K562 (cell line): Measurements from ENCODE around the gene POLR2M. TPM values are rescaled to one million over a fixed set of nuclear protein-coding genes. Genes with fewer than 3 reads are reported as not detected.

Experiments used
- ATAC-seq: fragments of 200-7000 bp; cut with Tn5 transposase; 3 replicates; pipeline ENCODE4 v1.9.1; 2020; ENCODE audit warnings: moderate library complexity
- BruUV-seq: library from RNA; stranded (reverse); fragments of 400-500 nt; replicated peaks from 2 replicates; lab custom pipeline; 2021; lab: Mats Ljungman, UMichigan
- CTCF ChIA-PET: fragments of 300-600 bp; formaldehyde crosslinking; extraction: SDS; loops from one replicate; lab custom pipeline; 2021; ENCODE audit warnings: low intra/inter-chr PET ratio; lab: Yijun Ruan, JAX
- POLR2A ChIA-PET: fragments of 300-600, 350-650 bp; sonication (Branson Sonifier 250); formaldehyde crosslinking; extraction: SDS; loops from one replicate; lab custom pipeline; 2021; ENCODE audit warnings: antibody characterized with exemption, inconsistent platforms; lab: Yijun Ruan, JAX
- DNase-seq, 4 experiments: peaks; one replicate each; pipeline versions ENCODE4 v3.0.0 to v3.0.0-alpha.2; 2011 to 2018; ENCODE audit warnings: low spot score in 3 of 4, mixed read lengths in 3 of 4; ENCODE audit errors: extremely low read depth in 1 of 4
- FAIRE-seq: peaks from 2 replicates; lab custom pipeline; 2011; peaks lifted over from hg19 to GRCh38; lab: Jason Lieb, UNC
- H2AFZ ChIP-seq: 2 replicates; pipeline ENCODE4 v1.6.0; 2011; ENCODE audit warnings: low read depth, low read length, control low read depth, inconsistent platforms
- H3K27ac ChIP-seq: fragments of 200-600 bp; 3 replicates; pipeline ENCODE4 v1.8.0; 2011; ENCODE audit warnings: low read depth, mild to moderate bottlenecking, control low read depth, inconsistent platforms, low read length, moderate library complexity, mixed read lengths; ENCODE audit errors: extremely low read depth
- H3K27me3 ChIP-seq, 2 experiments: fragments of 300-600 bp in 1 of 2; 2 replicates in 1 of 2; 3 replicates in 1 of 2; pipeline versions ENCODE4 v1.6.0 to v1.8.0; 2011; ENCODE audit warnings: inconsistent platforms in 2 of 2, low read length in 2 of 2, mild to moderate bottlenecking in 1 of 2, mixed read lengths in 1 of 2, moderate library complexity in 1 of 2; ENCODE audit not compliant: control insufficient read depth in 2 of 2, insufficient read depth in 2 of 2
- H3K36me3 ChIP-seq: fragments of 300-600 bp; 3 replicates; pipeline ENCODE4 v1.8.0; 2011; ENCODE audit warnings: mild to moderate bottlenecking, low read length, inconsistent platforms; ENCODE audit not compliant: control insufficient read depth, insufficient read depth
- H3K4me1 ChIP-seq, 2 experiments: fragments of 200-600 bp in 1 of 2; replicated peaks in 1 of 2; 2 replicates in 1 of 2; 3 replicates in 1 of 2; pipeline versions ENCODE4 v1.5.1 to v1.8.0; 2011; ENCODE audit warnings: inconsistent platforms in 2 of 2, low read length in 2 of 2, mild to moderate bottlenecking in 1 of 2, mixed read lengths in 1 of 2, moderate library complexity in 1 of 2; ENCODE audit not compliant: control insufficient read depth in 2 of 2, insufficient read depth in 2 of 2
- H3K4me2 ChIP-seq: 2 replicates; pipeline ENCODE4 v1.6.1; 2011; ENCODE audit warnings: low read length, control low read depth, inconsistent platforms, mixed read lengths; ENCODE audit not compliant: insufficient read depth
- H3K4me3 ChIP-seq: fragments of 200-600 bp; sonication (generic), shearing (Covaris generic); 2 replicates; pipeline ENCODE4 v1.5.1; 2016; ENCODE audit warnings: control low read depth, inconsistent platforms
- H3K79me2 ChIP-seq: fragments of 200-600 bp; 3 replicates; pipeline ENCODE4 v1.8.0; 2011; ENCODE audit warnings: low read length, inconsistent platforms; ENCODE audit not compliant: control insufficient read depth, insufficient read depth
- H3K9ac ChIP-seq, 2 experiments: 2 replicates each; pipeline versions ENCODE4 v1.6.0 to v1.6.1; 2011; ENCODE audit warnings: low read depth in 2 of 2, low read length in 2 of 2, control low read depth in 1 of 2, inconsistent platforms in 1 of 2, mild to moderate bottlenecking in 1 of 2, mixed read lengths in 1 of 2; ENCODE audit not compliant: insufficient read depth in 1 of 2
- H3K9me1 ChIP-seq: one replicate; pipeline ENCODE4 v1.6.0; 2011; ENCODE audit warnings: inconsistent platforms, mild to moderate bottlenecking, low read length, moderate library complexity; ENCODE audit not compliant: control insufficient read depth, insufficient read depth
- H3K9me3 ChIP-seq: replicated peaks from 2 replicates; pipeline ENCODE4 v1.5.1; 2011; ENCODE audit warnings: low read depth, low read length, inconsistent platforms; ENCODE audit not compliant: control insufficient read depth, insufficient read depth
- H4K20me1 ChIP-seq: replicated peaks from 2 replicates; pipeline ENCODE4 v1.6.1; 2011; ENCODE audit warnings: low read length, inconsistent platforms, mixed read lengths; ENCODE audit not compliant: control insufficient read depth, insufficient read depth
- ARNT ChIP-seq, 2 experiments: fragments of 450-650 bp; IDR thresholded peaks; 2 replicates each; pipeline ENCODE4 v1.6.1; 2016; ENCODE audit warnings: mild to moderate bottlenecking in 1 of 2
- NRF1 ChIP-seq, 2 experiments: fragments of 450-650 bp; IDR thresholded peaks in 1 of 2; conservative IDR thresholded peaks in 1 of 2; 2 replicates each; pipeline ENCODE4 v1.6.1; 2014; ENCODE audit warnings: mild to moderate bottlenecking in 2 of 2
- ZNF140 ChIP-seq: fragments of 250-450 bp; sonication (Bioruptor Pico); IDR thresholded peaks from 2 replicates; pipeline ENCODE4 v1.8.0; 2021; ENCODE audit warnings: moderate library complexity, mild to moderate bottlenecking, inconsistent platforms
- WGBS: fragments of 100-300 bp; shearing (Covaris generic); methylation state at CpG from one replicate; pipeline ENCODE4 v1.1.6; 2016; ENCODE audit warnings: low coverage, mixed read lengths; ENCODE audit not compliant: insufficient coverage; ENCODE audit errors: missing lambda C conversion rate; 5-methylcytosine and 5-hydroxymethylcytosine counted together
- in situ Hi-C: fragments of 300-500 bp; cut with MboI; formaldehyde crosslinking; loops from 4 replicates; pipeline ENCODE4 v1.15.0; 2018; ENCODE audit warnings: inconsistent platforms, mixed read lengths
- intact Hi-C: fragments of 100-400 bp; cut with micrococcal nuclease; formaldehyde crosslinking; loops from 2 replicates; pipeline ENCODE4 v1.14.2; 2022
- polyA plus RNA-seq, 8 experiments: library from polyadenylated mRNA; depleted of rRNA in 4 of 8; stranded (reverse) in 5 of 8; unstranded in 3 of 8; fragments of >200 nt; fragmentation: Nextera tagmentation in 2 of 8; fragmentation: Illumina TruSeq in 1 of 8; extraction: Ambion mirVana in 2 of 8; extraction: Trizol in 1 of 8; gene quantifications; 2 replicates each; pipeline versions ENCODE4 v1.2.1 to v1.2.3, GENCODE V29; 2011 to 2014; ENCODE audit warnings: inconsistent platforms in 1 of 8, missing spikeins in 1 of 8
- total RNA-seq, 7 experiments: library from RNA; depleted of rRNA in 6 of 7; stranded (reverse); fragments of >200 nt in 6 of 7; fragmentation: Illumina TruSeq in 2 of 7; extraction: Trizol in 2 of 7; gene quantifications; 2 replicates each; pipeline versions ENCODE4 v1.2.1 to v1.2.3, GENCODE V29; 2011 to 2021; ENCODE audit warnings: low replicate concordance in 1 of 7
- TF ChIP-seq, protein P1 (sequence below): fragments of 450-650 bp; IDR thresholded peaks from 2 replicates; pipeline ENCODE4 v1.6.1; 2017; ENCODE audit warnings: mild to moderate bottlenecking, moderate library complexity
- TF ChIP-seq, protein P2 (sequence below), 2 experiments: IDR thresholded peaks in 1 of 2; conservative IDR thresholded peaks in 1 of 2; 2 replicates each; pipeline ENCODE4 v1.6.1; 2016; ENCODE audit warnings: low read depth in 2 of 2, mild to moderate bottlenecking in 1 of 2, missing compliant biosample characterization in 1 of 2, missing genetic modification characterization in 1 of 2, moderate library complexity in 1 of 2

The POLR2M gene
- total and polyA plus RNA-seq, 9 of the 15 experiments (the other 6 are each of a cell fraction or from before 2014, with no cell fraction given) = 9.2 to 1,050 (median 43.0) TPM

DNA sequence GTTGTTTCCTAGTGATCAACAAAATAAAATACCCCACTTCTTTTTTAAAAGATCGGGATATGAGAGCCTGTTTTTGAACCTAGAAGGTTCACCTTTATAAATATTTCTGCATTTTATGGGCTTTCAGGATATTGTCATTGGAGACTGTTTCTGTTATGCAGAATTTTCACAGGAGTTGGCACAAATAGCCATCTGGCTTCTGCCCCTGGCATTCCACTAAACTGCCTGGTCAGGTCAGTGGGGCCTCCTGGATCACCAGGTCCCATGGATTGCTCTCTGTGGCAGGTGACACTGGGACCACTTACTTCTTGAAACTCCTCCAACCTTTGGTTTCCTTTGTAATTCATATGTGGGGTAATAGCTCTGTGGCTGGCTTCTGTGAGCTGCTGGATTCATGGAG, 25.5 kb upstream of the POLR2M start:
- no peaks in the 10 kb centered on the region for H3K36me3 ChIP-seq
- no peak for TF ChIP-seq ZNF140 (CRISPR knock-in tag)
- TF ChIP-seq, protein P1, sequence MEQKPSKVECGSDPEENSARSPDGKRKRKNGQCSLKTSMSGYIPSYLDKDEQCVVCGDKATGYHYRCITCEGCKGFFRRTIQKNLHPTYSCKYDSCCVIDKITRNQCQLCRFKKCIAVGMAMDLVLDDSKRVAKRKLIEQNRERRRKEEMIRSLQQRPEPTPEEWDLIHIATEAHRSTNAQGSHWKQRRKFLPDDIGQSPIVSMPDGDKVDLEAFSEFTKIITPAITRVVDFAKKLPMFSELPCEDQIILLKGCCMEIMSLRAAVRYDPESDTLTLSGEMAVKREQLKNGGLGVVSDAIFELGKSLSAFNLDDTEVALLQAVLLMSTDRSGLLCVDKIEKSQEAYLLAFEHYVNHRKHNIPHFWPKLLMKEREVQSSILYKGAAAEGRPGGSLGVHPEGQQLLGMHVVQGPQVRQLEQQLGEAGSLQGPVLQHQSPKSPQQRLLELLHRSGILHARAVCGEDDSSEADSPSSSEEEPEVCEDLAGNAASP = no peak
- TF ChIP-seq NRF1 (conservative IDR thresholded peaks at IDR 0.05 in 1 of 2, IDR thresholded peaks at IDR 0.05 in 1 of 2) = no peak
- TF ChIP-seq ARNT (IDR thresholded peaks at IDR 0.05) = no peak
- TF ChIP-seq, protein P2, sequence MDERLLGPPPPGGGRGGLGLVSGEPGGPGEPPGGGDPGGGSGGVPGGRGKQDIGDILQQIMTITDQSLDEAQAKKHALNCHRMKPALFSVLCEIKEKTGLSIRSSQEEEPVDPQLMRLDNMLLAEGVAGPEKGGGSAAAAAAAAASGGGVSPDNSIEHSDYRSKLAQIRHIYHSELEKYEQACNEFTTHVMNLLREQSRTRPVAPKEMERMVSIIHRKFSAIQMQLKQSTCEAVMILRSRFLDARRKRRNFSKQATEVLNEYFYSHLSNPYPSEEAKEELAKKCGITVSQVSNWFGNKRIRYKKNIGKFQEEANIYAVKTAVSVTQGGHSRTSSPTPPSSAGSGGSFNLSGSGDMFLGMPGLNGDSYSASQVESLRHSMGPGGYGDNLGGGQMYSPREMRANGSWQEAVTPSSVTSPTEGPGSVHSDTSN (CRISPR knock-in tag; IDR thresholded peaks at IDR 0.05; ENCODE audit: low read depth) = no peak
- TF ChIP-seq, protein P2 (tag; conservative IDR thresholded peaks at IDR 0.05; ENCODE audit: low read depth) = no peak
- no peak overlapping the region for H2AFZ ChIP-seq
- H3K9me1 ChIP-seq = no peaks in the 10 kb centered on the region
- DNase-seq = no peak
- H3K4me2 ChIP-seq = no peak overlapping the region
- no peaks in the 10 kb centered on the region for H3K9me3 ChIP-seq
- 0% methylated on average over 1 of the region's 1 CpG for WGBS
- no peaks in the 10 kb centered on the region for H3K4me1 ChIP-seq
- CTCF ChIA-PET = no interaction called here
- POLR2A ChIA-PET = interaction anchor here (0.6 to 1.5 kb wide), 3 partner anchors 13 to 486 kb away, joined by 3 to 4 read pairs (median 4); partner anchors contain the start of gene POLR2M
- in situ Hi-C loops (no loop called here), intact Hi-C loops (no loop called here)
- no TSS peak for BruUV-seq
- no peak overlapping the region for H3K27ac ChIP-seq
- no peaks in the 10 kb centered on the region for H3K79me2 ChIP-seq
- ATAC-seq = no peak
- H3K4me3 ChIP-seq = no peak overlapping the region
- FAIRE-seq = no peak
- no peak overlapping the region for H3K9ac ChIP-seq
- H3K27me3 ChIP-seq = peaks cover 36% of the 10 kb centered on the region in 2 experiments
- H4K20me1 ChIP-seq = no peaks in the 10 kb centered on the region
